ENCODE results near the gene PRRC2B.
A peak's percentile ranks its signal among the peaks of the same experiment; 100 is the strongest.
"Not testable (repeated sequence)": the region's sequence is repeated elsewhere in the genome, so short reads cannot be mapped to it uniquely, and the experiment has no call there.

Gene PRRC2B

GRCh38 chr9:131545786-131546335 lies 152.0 kb downstream of the PRRC2B start:
- H3K4me3 ChIP-seq (ENCODE audit: control insufficient read depth in 1 of 7, extremely low read depth in 1 of 7, insufficient read depth in 4 of 7, low read depth in 2 of 7, low read length in 6 of 7): peak overlapping the region in 3 of 7 experiments; percentile 11 to 77 (median 48)
- H3K36me3 ChIP-seq (ENCODE audit: control insufficient read depth in 4 of 4, insufficient read depth in 4 of 4, low read length in 3 of 4): peaks cover 0 to 3% (median 0%) of the 10 kb centered on the region in 4 experiments
- peaks cover 7 to 55% (median 13%) of the 10 kb centered on the region in 5 experiments for H3K27me3 ChIP-seq (replicated peaks in 2 of 5; ENCODE audit: control insufficient read depth in 4 of 5, insufficient read depth in 5 of 5, low read length in 4 of 5)
- no peak overlapping the region for H3K27ac ChIP-seq (ENCODE audit: insufficient read depth in 1 of 2, low read depth in 1 of 2, low read length in 2 of 2, poor library complexity in 1 of 2, severe bottlenecking in 2 of 2)
- CTCF ChIA-PET: interaction anchor here (1.0 to 1.2 kb wide), 3 partner anchors 9 to 717 kb away, joined by 3 read pairs; no protein-coding TSS in a partner anchor
- POLR2A ChIA-PET: no interaction called here
- H3K4me1 ChIP-seq (ENCODE audit: control extremely low read depth in 1 of 4, control insufficient read depth in 4 of 4, insufficient read depth in 4 of 4, low read length in 3 of 4): peaks cover 0 to 13% (median 7%) of the 10 kb centered on the region in 4 experiments
- WGBS (ENCODE audit: insufficient coverage): 3% methylated on average over 19 of the region's 30 CpGs
- no peak for DNase-seq
- peaks cover 0 to 31% (median 25%) of the 10 kb centered on the region in 5 experiments for H3K9me3 ChIP-seq (ENCODE audit: control extremely low read depth in 1 of 5, control insufficient read depth in 4 of 5, insufficient read depth in 2 of 5, low read depth in 1 of 5, low read length in 4 of 5)

DNA sequence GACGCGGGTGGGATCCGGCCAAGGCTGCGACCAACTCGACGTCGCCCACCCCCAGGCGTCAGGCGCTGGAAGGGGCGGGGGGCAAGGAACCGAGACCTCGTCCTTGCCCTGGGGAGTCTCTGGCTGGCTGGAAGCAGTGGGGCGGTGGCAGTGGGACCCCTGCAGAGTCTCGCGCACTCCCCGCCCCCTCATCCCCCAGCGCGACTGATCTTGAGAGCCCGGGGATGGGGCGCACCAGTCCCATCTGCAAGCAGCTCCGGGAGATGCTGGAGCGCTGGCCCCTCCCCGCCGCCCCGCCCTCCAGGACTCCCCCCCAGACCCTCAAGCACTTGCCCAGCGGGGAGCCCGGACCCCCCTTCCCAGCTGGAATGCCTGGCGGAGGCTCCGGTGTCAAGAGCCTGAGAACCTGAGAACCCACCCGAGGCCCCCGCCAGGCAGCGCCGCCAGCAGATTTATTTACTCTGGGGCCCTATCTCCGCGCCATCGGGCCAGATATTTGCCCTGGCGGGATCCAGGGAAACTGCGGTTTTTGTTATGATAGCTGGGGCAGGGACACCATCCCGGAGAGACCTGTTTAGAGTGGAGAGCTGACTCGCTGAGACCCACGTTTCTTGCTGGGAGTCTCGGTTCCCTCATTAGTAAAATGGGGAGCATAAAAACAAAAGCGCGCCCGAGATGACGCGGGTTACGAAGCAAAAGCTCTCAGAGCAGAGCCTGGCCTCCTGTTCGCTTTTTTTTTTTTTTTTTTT lies 152.6 kb downstream of the PRRC2B start:
- Histone ChIP-seq H3K4me3 (ENCODE audit: control insufficient read depth in 1 of 7, extremely low read depth in 1 of 7, insufficient read depth in 4 of 7, low read depth in 2 of 7, low read length in 6 of 7) (peak overlapping the region in 5 of 7 experiments; percentile 41 to 77 (median 50)), H3K4me1 (ENCODE audit: control extremely low read depth in 1 of 4, control insufficient read depth in 4 of 4, insufficient read depth in 4 of 4, low read length in 3 of 4) (peaks cover 0 to 13% (median 7%) of the 10 kb centered on the region in 4 experiments), H3K9me3 (ENCODE audit: control extremely low read depth in 1 of 5, control insufficient read depth in 4 of 5, insufficient read depth in 2 of 5, low read depth in 1 of 5, low read length in 4 of 5) (peaks cover 0 to 31% (median 25%) of the 10 kb centered on the region in 5 experiments), H3K27ac (ENCODE audit: insufficient read depth in 1 of 2, low read depth in 1 of 2, low read length in 2 of 2, poor library complexity in 1 of 2, severe bottlenecking in 2 of 2) (no peak overlapping the region), H3K36me3 (ENCODE audit: control insufficient read depth in 4 of 4, insufficient read depth in 4 of 4, low read length in 3 of 4) (peaks cover 0 to 3% (median 0%) of the 10 kb centered on the region in 4 experiments), H3K27me3 (replicated peaks in 2 of 5; ENCODE audit: control insufficient read depth in 4 of 5, insufficient read depth in 5 of 5, low read length in 4 of 5) (peaks cover 7 to 55% (median 13%) of the 10 kb centered on the region in 5 experiments)
- CTCF ChIA-PET: interaction anchor here (1.0 to 1.2 kb wide), 3 partner anchors 10 to 716 kb away, joined by 3 read pairs; no protein-coding TSS in a partner anchor
- POLR2A ChIA-PET: no interaction called here
- DNase-seq: peak in 2 of 3 donors; percentile 26 to 27
- WGBS (ENCODE audit: insufficient coverage): 8% methylated on average over 28 of the region's 49 CpGs

DNA sequence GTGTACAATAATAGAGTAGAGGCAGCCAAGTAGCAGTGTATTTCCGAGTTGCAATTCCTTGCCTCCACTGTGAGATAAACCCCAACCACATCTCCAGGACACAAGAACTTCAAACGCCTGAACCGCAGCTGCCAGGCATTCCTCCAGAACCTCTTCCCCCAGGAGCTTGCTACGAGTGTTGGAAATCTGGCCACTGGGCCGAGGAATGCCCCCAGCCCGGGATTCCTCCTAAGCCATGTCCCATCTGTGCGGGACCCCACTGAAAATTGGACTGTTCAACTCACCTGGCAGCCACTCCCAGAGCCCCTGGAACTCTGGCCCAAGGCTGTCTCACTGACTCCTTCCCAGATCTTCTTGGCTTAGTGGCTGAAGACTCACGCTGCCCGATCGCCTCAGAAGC lies 155.3 kb downstream of the PRRC2B start:
- POLR2A ChIA-PET: not testable (repeated sequence)

More for the DNA sequence above, 155.3 kb downstream of the PRRC2B start:
- H3K4me3 ChIP-seq (ENCODE audit: control insufficient read depth in 1 of 7, extremely low read depth in 1 of 7, insufficient read depth in 4 of 7, low read depth in 2 of 7, low read length in 6 of 7); DNase-seq; H3K27ac ChIP-seq (ENCODE audit: insufficient read depth in 1 of 2, low read depth in 1 of 2, low read length in 2 of 2, poor library complexity in 1 of 2, severe bottlenecking in 2 of 2); CTCF ChIA-PET; H3K36me3 ChIP-seq (ENCODE audit: control insufficient read depth in 4 of 4, insufficient read depth in 4 of 4, low read length in 3 of 4): not testable (repeated sequence)
- 99% methylated on average over 9 of the region's 10 CpGs for WGBS (ENCODE audit: insufficient coverage)
- Histone ChIP-seq H3K4me1 (ENCODE audit: control extremely low read depth in 1 of 4, control insufficient read depth in 4 of 4, insufficient read depth in 4 of 4, low read length in 3 of 4) (peaks cover 0 to 13% (median 7%) of the 10 kb centered on the region in 4 experiments), H3K9me3 (ENCODE audit: control extremely low read depth in 1 of 5, control insufficient read depth in 4 of 5, insufficient read depth in 2 of 5, low read depth in 1 of 5, low read length in 4 of 5) (peaks cover 0 to 16% (median 13%) of the 10 kb centered on the region in 5 experiments), H3K27me3 (replicated peaks in 2 of 5; ENCODE audit: control insufficient read depth in 4 of 5, insufficient read depth in 5 of 5, low read length in 4 of 5) (peaks cover 9 to 65% (median 17%) of the 10 kb centered on the region in 5 experiments)

Measured in common myeloid progenitor, CD34-positive (primary cell).